ENCODE results near the gene POPDC3.
"Not testable (repeated sequence)": the region's sequence is repeated elsewhere in the genome, so short reads cannot be mapped to it uniquely, and the experiment has no call there.

Gene POPDC3, protein sequence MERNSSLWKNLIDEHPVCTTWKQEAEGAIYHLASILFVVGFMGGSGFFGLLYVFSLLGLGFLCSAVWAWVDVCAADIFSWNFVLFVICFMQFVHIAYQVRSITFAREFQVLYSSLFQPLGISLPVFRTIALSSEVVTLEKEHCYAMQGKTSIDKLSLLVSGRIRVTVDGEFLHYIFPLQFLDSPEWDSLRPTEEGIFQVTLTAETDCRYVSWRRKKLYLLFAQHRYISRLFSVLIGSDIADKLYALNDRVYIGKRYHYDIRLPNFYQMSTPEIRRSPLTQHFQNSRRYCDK

DNA sequence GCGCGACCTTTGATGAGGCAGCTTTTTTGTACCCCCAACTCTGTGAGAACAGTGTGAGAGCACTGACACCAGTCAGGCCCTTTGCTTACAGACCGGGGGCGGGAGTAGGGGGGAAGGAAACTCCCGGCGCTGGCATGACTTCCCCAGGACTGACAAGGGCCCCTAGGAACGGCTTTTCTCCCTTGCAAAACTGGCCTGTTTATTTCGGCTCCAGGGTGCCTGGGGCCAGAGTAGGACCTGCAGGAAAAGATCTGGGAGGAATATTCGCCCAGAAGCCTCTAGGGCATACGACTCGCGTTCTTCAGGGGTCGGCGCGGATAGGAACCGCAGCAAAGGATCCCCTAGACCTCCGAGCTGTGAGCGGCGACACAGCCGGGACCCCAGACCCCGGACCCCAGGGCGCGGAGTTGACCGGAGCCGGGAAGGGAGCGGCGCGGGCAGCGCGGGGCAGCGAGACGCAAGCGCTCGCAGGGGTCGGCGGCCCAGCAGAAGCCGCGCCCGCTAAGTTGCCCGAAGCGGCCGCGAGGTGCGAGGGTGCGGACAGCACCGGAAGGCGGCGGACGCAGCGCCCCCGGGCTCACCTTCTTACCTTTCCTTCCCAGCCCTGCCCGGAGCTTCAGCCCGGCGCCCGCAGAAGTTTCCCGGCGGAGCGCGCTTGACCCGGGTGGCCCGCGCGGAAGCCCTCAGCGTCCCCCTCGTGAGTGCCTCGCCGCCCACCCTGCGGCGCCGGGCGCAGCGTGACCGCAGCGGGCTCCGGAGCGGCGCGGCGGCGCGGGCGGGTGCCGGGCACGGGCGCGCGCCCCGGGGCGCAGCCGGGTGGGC lies at the start of gene POPDC3:
TSS of gene POPDC3 (minus strand) at position 771 of the 822 bp plus-strand sequence. CDS start 18,105 bp downstream, outside the sequence.
- peak; percentile 77 for DNase-seq (ENCODE audit: low spot score)

- no peak for DNase-seq (ENCODE audit: low spot score)
These were observed 47.5 kb upstream of the POPDC3 start for GRCh38 chr6:105227295-105227767.

- DNase-seq (ENCODE audit: low spot score) = peak; percentile 38
These were observed 46.9 kb upstream of the POPDC3 start for GRCh38 chr6:105226598-105227294.

DNA sequence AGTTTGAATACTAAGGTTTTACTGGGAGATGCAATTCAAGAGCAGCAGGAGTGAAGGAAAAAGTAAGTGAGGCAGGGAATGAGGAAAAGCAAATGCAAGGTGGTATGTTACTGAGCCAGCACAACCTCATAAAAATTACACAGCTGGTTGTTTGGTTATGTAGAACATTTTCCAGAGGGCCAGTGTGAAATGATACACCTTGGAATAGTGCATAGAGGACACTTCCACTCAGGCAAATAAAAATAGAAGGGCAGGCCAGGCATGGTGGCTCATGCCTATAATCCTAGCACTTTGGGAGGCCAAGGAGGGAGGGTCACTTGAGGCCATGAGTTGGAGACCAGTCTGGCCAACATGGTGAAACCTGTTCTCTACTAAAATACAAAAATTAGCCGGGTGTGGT lies 43.4 kb upstream of the POPDC3 start:
- DNase-seq (ENCODE audit: low spot score) = no peak

- not testable (repeated sequence) for DNase-seq (ENCODE audit: low spot score)
These were observed 41.4 kb upstream of the POPDC3 start for GRCh38 chr6:105221219-105221618.

DNA sequence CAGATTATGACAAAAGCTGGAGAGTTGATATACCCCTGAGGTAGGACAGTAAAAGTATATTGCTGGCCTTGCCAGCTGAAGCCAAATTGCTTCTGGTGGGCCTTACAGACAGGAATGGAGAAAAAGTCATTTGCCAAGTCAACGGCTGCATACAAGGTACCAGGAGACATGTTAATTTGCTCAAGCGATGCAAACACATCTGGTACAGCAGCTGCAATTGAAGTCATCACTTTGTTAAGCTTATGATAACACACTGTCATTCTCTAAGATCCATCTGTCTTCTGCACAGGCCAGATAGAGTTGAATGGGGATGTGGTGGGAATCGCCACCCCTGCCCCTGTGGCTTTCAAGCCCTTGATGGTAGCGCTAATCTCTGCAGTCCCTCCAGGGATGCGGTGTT lies 40.4 kb upstream of the POPDC3 start:
- DNase-seq (ENCODE audit: low spot score) = no peak

DNA sequence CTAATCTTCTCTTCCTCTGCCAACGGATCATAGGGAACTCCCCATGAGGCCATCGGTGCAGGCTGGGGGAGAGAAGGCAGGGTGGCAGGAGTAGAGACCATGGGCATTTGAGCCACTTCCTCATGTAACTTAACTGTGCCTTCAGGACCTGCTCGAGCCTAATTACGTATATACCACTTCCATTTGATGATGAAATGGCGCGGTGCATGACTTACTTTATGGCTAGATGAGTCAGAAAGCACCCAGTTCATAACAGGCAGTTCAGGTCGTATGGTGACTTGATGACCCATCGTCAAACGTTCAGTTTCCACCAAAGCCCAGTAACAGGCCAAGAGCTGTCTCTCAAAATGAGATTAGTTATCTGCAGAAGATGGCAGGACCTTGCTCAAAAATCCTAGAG lies 39.4 kb upstream of the POPDC3 start:
- not testable (repeated sequence) for DNase-seq (ENCODE audit: low spot score)

GRCh38 chr6:105215506-105215905 lies 35.7 kb upstream of the POPDC3 start:
- DNase-seq (ENCODE audit: low spot score) = no peak

DNA sequence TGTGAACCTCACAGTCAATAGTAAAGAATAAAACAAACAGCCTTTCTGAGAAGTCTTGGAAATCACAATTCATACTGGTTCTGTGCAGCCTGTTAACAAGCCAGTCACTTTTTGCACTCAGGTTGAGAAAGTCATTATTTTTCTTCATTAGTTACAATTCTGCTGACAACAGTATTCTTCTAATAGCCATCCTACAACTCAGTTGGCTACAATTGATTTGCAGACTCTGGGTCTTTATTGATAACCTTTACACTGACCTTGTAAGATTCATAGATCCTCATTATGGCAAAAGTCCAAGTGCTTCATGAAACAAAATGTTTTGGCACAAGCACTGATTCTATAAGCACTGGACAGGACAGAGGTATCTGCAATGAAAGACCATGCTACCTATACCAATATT lies 34.9 kb upstream of the POPDC3 start:
- no peak for DNase-seq (ENCODE audit: low spot score)

DNA sequence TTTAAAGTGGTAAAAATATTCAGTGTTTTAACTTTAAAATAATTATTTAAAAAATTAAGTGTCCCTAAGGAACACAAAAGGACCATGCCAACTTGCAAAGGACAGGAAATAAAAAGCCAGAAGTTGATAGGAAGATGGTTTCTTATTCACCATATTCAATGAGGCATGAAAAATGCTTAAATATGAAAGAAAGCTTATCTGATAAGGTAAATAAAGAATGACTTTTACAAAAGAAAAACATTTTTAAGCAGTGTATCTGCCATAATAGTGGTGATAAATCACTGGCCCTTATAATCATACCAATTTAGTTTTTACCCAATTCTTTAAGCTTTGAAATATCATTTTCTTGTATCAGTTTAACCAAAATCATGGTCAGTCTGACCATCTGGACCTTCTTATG lies 33.5 kb upstream of the POPDC3 start:
- DNase-seq (ENCODE audit: low spot score) = no peak

- no peak for DNase-seq (ENCODE audit: low spot score)
These were observed 32.8 kb upstream of the POPDC3 start for GRCh38 chr6:105212587-105212986.

GRCh38 chr6:105211831-105212230 lies 32.0 kb upstream of the POPDC3 start:
- peak; percentile 48 for DNase-seq (ENCODE audit: low spot score)

DNA sequence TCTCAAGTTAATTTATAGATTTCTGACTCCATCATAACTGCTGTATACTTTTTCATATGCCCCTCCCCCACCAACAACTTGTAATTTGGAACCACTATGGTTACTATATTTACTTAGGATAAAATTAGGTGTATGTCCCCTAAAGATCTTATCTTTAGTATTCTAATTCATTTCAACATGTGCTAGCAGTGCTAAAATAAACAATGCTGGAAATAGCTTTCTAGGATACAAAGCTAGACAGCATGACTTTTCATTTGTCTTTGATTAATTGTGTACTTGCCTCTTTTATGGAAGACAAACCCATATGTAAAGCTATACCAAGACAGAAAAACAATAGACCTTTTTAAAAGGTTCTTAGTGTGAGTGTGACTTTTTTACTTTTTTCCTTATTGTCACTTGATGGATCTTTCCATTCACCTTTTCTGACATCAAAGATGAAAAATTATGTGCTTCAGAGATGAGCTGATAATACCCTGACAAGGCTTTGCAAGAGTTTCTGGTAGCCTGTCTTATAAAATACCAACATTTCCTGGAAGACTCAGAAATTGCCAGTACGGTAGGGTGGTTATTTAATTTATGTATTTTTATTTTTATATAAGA lies 31.2 kb upstream of the POPDC3 start:
- DNase-seq (ENCODE audit: low spot score) = no peak

DNA sequence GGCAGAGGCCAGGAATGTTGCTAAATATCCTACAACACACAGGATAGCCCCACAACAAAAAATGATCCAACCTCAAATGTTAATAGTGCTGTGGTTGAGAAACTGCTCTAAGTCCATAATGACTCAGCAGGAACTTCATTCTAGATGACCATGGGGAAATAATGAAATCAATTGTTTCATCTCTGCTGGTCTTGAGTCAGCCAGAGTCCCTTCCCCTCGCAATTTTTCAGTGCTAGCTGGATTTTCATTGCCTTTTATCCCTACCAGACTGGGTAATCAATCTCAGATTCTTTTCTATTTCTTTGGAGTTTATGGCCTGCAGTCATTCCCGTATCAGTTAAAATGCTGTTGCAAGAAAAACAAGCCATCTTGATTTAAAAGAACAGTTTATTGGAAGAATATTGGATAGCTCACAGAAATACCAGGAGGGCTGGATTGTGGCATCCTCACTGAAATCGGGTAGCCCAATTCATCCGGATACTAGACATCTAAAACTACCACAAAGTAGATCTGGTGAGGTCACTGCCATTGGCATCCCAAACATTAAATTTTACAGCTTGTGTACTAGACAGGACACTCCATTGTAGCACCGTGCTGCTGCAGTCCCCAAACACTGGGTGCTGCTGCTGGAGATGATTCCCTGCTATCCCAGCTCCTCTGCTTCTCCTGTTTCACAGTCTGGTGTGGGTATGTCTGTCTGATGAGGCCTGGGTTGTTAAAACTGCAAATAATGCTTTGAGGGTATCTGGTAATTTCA lies 30.3 kb upstream of the POPDC3 start:
- DNase-seq (ENCODE audit: low spot score) = peak; percentile 72

- DNase-seq (ENCODE audit: low spot score) = no peak
These were observed 27.9 kb upstream of the POPDC3 start for GRCh38 chr6:105207524-105208269.

- DNase-seq (ENCODE audit: low spot score) = no peak
These were observed 25.0 kb upstream of the POPDC3 start for GRCh38 chr6:105204768-105205167.

DNA sequence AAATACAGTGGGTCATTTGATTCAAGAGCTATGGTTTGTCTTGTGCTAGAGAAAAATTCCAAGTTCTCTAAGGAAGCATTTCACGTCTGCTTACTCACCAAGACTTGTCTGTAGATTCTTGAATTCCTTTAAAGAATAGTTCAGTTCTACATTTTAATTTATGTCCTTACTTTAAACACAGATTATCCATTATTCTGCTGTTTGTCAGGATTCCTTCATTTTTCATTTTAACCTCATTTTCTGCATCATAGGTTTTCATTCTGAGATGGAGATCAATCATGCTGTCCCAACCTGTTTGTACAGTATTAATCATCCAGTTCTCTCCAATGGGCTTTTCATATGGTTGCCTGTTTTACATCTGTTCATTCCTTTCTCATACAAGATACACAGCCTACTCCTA lies 24.5 kb upstream of the POPDC3 start:
- no peak for DNase-seq (ENCODE audit: low spot score)

DNA sequence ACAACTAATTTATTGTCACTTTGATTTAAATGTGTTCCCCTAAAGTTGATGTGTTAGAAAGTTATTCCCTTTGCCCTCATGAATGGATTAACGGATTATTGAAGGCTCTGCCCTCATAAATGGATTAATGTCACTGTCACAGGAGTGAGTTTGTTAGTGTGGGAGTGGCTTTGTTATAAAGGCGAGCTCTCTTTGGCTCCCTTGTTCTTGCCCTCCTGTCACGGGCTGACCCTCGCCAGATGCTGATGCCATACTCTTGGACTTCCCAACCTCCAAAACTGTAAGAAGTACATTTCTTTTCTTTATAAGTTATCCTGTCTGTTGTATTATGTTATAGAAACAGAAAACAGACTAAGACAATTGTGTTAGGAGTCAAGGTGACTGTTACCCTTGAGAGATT lies 22.7 kb upstream of the POPDC3 start:
- DNase-seq (ENCODE audit: low spot score) = no peak

DNA sequence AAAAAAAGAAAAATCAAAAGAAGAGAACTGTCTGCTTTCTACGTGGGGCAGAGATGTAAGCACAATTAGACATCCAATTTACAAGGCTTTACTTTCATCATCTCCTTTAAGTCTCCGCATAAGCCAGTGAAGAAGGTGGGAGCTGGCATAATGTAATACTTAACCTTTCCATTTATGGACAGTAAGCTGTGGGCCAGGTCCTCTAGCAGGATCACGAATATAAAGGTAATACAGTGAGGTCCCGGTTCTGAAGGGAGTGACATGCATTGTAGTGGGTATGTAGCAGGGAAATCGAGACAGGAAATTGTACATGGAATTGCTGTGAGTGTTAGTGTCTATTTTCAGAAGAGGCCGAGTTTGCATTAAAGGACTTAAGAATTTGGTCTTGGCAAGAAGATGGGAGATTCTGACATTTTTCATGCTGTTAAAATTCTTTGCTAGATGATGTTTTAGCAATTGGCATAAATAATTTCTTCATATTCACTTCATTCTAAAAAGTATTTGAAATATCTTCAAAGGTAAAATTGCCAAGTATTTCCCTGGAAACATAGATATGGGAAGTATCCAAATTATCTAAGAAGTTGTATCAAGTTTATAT lies 20.4 kb upstream of the POPDC3 start:
- DNase-seq (ENCODE audit: low spot score) = no peak

- no peak for DNase-seq (ENCODE audit: low spot score)
These were observed 19.9 kb upstream of the POPDC3 start for GRCh38 chr6:105199711-105200110.

Measured in GM03348 (cell line).